Spleen (tissue), 11 donors: ENCODE results near the gene IQCE. TPM values are rescaled to one million over a fixed set of nuclear protein-coding genes. Genes with fewer than 3 reads are reported as not detected.

Experiments
- DNase-seq: peaks from one replicate; pipeline ENCODE4 v3.0.0-alpha.2; 2020
- H3K27ac ChIP-seq, 8 donors: fragments of 200-600 bp; sonication (generic) in 7 of 8; 1 replicate in 4 of 8; 2 replicates in 4 of 8; pipeline versions ENCODE4 v1.5.0 to v1.8.0; 2016 to 2021; ENCODE audit warnings: inconsistent platforms in 4 of 8, mild to moderate bottlenecking in 4 of 8, moderate library complexity in 1 of 8
- H3K27me3 ChIP-seq, 7 donors: fragments of 200-600 bp; sonication (generic) in 6 of 7; replicated peaks in 1 of 7; 1 replicate in 4 of 7; 2 replicates in 3 of 7; pipeline versions ENCODE4 v1.5.0 to v1.8.0; 2016 to 2021; ENCODE audit warnings: inconsistent platforms in 3 of 7, mild to moderate bottlenecking in 1 of 7
- H3K36me3 ChIP-seq, 6 donors: fragments of 200-600 bp; sonication (generic) in 5 of 6; 1 replicate in 4 of 6; 2 replicates in 2 of 6; pipeline versions ENCODE4 v1.5.0 to v1.8.0; 2016 to 2021; ENCODE audit warnings: inconsistent platforms in 2 of 6
- H3K4me1 ChIP-seq, 6 donors: fragments of 200-600 bp; sonication (generic) in 5 of 6; 1 replicate in 3 of 6; 2 replicates in 3 of 6; pipeline versions ENCODE4 v1.5.0 to v1.8.0; 2016 to 2021; ENCODE audit warnings: inconsistent platforms in 3 of 6
- H3K4me3 ChIP-seq, 8 donors: fragments of 200-600 bp; sonication (generic) in 7 of 8; 1 replicate in 4 of 8; 2 replicates in 4 of 8; pipeline versions ENCODE4 v1.5.0 to v1.8.0; 2016 to 2021; ENCODE audit warnings: inconsistent platforms in 4 of 8, mild to moderate bottlenecking in 4 of 8, moderate library complexity in 2 of 8
- H3K9me3 ChIP-seq, 8 donors: fragments of 200-600 bp; sonication (generic) in 7 of 8; 1 replicate in 4 of 8; 2 replicates in 4 of 8; pipeline versions ENCODE4 v1.5.0 to v1.8.0; 2016 to 2021; ENCODE audit warnings: inconsistent platforms in 4 of 8
- CTCF ChIP-seq, 11 experiments: fragments of 200-600 bp in 7 of 11; fragments of 450-650 bp in 4 of 11; sonication (generic) in 4 of 11; IDR thresholded peaks in 8 of 11; conservative IDR thresholded peaks in 3 of 11; 1 replicate in 7 of 11; 2 replicates in 4 of 11; pipeline versions ENCODE4 v1.4.0 to v1.8.0; 2016 to 2021; ENCODE audit warnings: antibody characterized with exemption in 11 of 11, inconsistent platforms in 4 of 11, mild to moderate bottlenecking in 1 of 11
- POLR2A ChIP-seq, 3 donors: fragments of 450-650 bp; IDR thresholded peaks; one replicate each; pipeline ENCODE4 v1.5.1; 2017; ENCODE audit warnings: antibody characterized with exemption in 3 of 3, mild to moderate bottlenecking in 1 of 3
- POLR2AphosphoS5 ChIP-seq, 3 donors: sonication (generic); formaldehyde crosslinking; IDR thresholded peaks; one replicate each; pipeline ENCODE4 v1.5.1; 2017; ENCODE audit warnings: antibody characterized with exemption in 3 of 3
- WGBS, 5 donors: extraction: QIAGEN DNeasy Blood & Tissue Kit in 3 of 5; methylation state at CpG; one replicate each; pipeline versions ENCODE4 v1.1.5 to v1.1.7; 2013 to 2018; 5-methylcytosine and 5-hydroxymethylcytosine counted together
- intact Hi-C: fragments of 100-400 bp; cut with DNase I; formaldehyde crosslinking; loops from one replicate; pipeline ENCODE4 v1.15.0; 2023; ENCODE audit warnings: low total_unique reads
- polyA plus RNA-seq, 3 donors: library from polyadenylated mRNA; stranded (reverse); fragments of 200-250 nt; gene quantifications; one replicate each; pipeline ENCODE4 v1.2.1, GENCODE V29; 2013
- total RNA-seq, 7 donors: library from RNA; depleted of rRNA in 3 of 7; stranded (reverse); fragments of >200 nt in 3 of 7; fragmentation: NEBNext Ultra II Directional in 4 of 7; extraction: Animal tissue kit (Norgen Biotek cat#: 25700) in 4 of 7; gene quantifications; one replicate each; pipeline versions ENCODE4 v1.1.0 to v1.2.1, GENCODE V29; 2016 to 2021
- donor health status: healthy with polysubstance abuse.
- donor health status: DM: no; HTN: no; CAD: no; lungs with moderate emphysema.
- donor health status: DM: no; HTN: no; CAD: no.
- donor health status: Bipolar disorder and iron deficiency.
- donor health status: healthy.
- donor health status: DM: no; HTN: no; CAD: no.
- donor health status: DM: yes; HTN: yes; CAD: no.

IQCE gene
- total and polyA plus RNA-seq, 10 donors = 1.2 to 17.1 (median 11.4) TPM

- Histone ChIP-seq H3K9me3 (no peaks in the 10 kb centered on the region), H3K4me3 (no peak overlapping the region), H3K4me1 (peaks cover 0 to 20% (median 3%) of the 10 kb centered on the region in 6 donors), H3K27me3 (no peaks in the 10 kb centered on the region), H3K27ac (no peak overlapping the region), H3K36me3 (peaks cover 0 to 94% (median 36%) of the 10 kb centered on the region in 6 donors)
- DNase-seq = no peak
- intact Hi-C loops = no loop called here
- WGBS, 5 donors = 90 to 96% (median 95%) methylated on average over 22 of the region's 22 CpGs
- TF ChIP-seq POLR2A (IDR thresholded peaks at IDR 0.05) (no peak), POLR2AphosphoS5 (IDR thresholded peaks at IDR 0.05) (no peak), CTCF (IDR thresholded peaks at IDR 0.05 in 8 of 11, conservative IDR thresholded peaks at IDR 0.05 in 3 of 11) (no peak)
These were observed 37.9 kb downstream of the IQCE start for GRCh38 chr7:2596464-2597272.

- no peak for DNase-seq
- H3K36me3 ChIP-seq = peaks cover 0 to 94% (median 34%) of the 10 kb centered on the region in 6 donors
These were observed 38.5 kb downstream of the IQCE start for GRCh38 chr7:2597273-2597640.

GRCh38 chr7:2598154-2598823 is 39.5 kb downstream of the IQCE start:
- Histone ChIP-seq H3K27me3 (no peaks in the 10 kb centered on the region), H3K4me3 (no peak overlapping the region), H3K27ac (peak overlapping the region in 1 of 8 donors; percentile 4), H3K36me3 (peaks cover 0 to 85% (median 25%) of the 10 kb centered on the region in 6 donors), H3K4me1 (peaks cover 0 to 32% (median 5%) of the 10 kb centered on the region in 6 donors), H3K9me3 (no peaks in the 10 kb centered on the region)
- no peak for DNase-seq
- TF ChIP-seq POLR2AphosphoS5 (IDR thresholded peaks at IDR 0.05) = peak in 1 of 3 donors; percentile 19
- TF ChIP-seq CTCF (IDR thresholded peaks at IDR 0.05 in 8 of 11, conservative IDR thresholded peaks at IDR 0.05 in 3 of 11) = no peak
- intact Hi-C loops = no loop called here
- WGBS, 5 donors = 77 to 86% (median 84%) methylated on average over 29 of the region's 29 CpGs

More at GRCh38 chr7:2597273-2597640, 38.5 kb downstream of the IQCE start:
- TF ChIP-seq POLR2A (IDR thresholded peaks at IDR 0.05) (no peak), POLR2AphosphoS5 (IDR thresholded peaks at IDR 0.05) (no peak), CTCF (IDR thresholded peaks at IDR 0.05 in 8 of 11, conservative IDR thresholded peaks at IDR 0.05 in 3 of 11) (no peak)
- H3K27me3 ChIP-seq = no peaks in the 10 kb centered on the region
- no peaks in the 10 kb centered on the region for H3K9me3 ChIP-seq
- no peak overlapping the region for H3K27ac ChIP-seq
- intact Hi-C loops = no loop called here
- no peak overlapping the region for H3K4me3 ChIP-seq
- H3K4me1 ChIP-seq = peaks cover 0 to 25% (median 4%) of the 10 kb centered on the region in 6 donors
- WGBS, 5 donors = 89 to 94% (median 92%) methylated on average over 13 of the region's 13 CpGs

- no peak for DNase-seq
- no peak for TF ChIP-seq POLR2A (IDR thresholded peaks at IDR 0.05)
- no peak for TF ChIP-seq POLR2AphosphoS5 (IDR thresholded peaks at IDR 0.05)
- TF ChIP-seq CTCF (IDR thresholded peaks at IDR 0.05 in 8 of 11, conservative IDR thresholded peaks at IDR 0.05 in 3 of 11) = no peak
- Histone ChIP-seq H3K36me3 (peaks cover 0 to 67% (median 17%) of the 10 kb centered on the region in 6 donors), H3K4me3 (no peak overlapping the region), H3K27ac (no peak overlapping the region), H3K27me3 (no peaks in the 10 kb centered on the region), H3K4me1 (peaks cover 0 to 32% (median 6%) of the 10 kb centered on the region in 6 donors), H3K9me3 (no peaks in the 10 kb centered on the region)
- 84 to 91% (median 89%) methylated on average over 9 of the region's 9 CpGs for WGBS, 5 donors
- intact Hi-C loops = no loop called here
These were observed 42.3 kb downstream of the IQCE start for GRCh38 chr7:2601065-2601464.
